ENCODE data around the gene BCAS3.

BCAS3 gene

DNA sequence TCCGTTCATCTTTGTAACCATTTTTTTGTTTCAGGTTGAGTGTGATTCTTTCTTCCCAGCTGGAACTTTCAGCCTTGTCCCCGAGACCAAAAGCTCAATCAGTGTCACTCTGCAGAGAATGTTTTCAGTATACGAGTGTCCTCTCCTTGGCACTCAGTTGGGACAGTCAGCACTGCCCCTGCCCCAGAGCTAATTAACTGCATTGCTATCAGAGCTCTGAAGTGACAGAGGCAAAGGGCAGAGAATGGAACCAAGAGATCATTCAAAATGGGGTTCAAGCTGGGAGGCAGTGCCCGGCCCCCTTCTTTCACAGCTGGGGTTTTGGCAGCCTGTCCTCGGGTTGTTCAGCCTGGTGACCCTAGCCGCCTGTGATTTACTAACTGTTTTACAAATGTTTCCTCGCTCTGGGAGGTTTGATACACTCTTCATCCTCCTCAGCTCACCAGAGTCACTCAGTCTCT is 526.0 kb downstream of the BCAS3 start (continued):
- TF ChIP-seq PPARA (CRISPR knock-in tag; IDR thresholded peaks at IDR 0.05; ENCODE audit: borderline replicate concordance) (no peak), ZNF8 (CRISPR knock-in tag; IDR thresholded peaks at IDR 0.05) (no peak), ZFP30 (CRISPR knock-in tag; IDR thresholded peaks at IDR 0.05) (no peak)

DNA sequence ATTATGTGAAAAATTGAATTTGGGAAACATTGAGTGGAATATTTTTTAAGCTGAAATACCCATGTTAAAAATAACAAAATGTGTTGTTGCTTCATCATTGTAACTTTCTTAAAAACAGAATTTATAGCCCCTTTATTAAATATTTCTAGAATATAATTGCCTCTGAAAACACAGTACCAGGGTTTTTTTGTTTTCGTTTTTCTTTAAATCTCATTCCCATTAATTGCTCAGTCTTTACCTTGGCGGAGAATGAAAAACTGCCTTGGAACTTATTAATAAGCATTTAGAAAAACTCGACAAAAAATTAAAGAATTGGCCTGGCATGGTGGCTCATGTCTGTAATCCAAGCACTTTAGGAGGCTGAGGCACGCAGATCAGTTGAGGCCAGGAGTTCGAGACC is 526.8 kb downstream of the BCAS3 start:
- ATAC-seq, result no peak
- no peak for TF ChIP-seq ISL1 (CRISPR knock-in tag; IDR thresholded peaks at IDR 0.05)
- no peak for TF ChIP-seq ESRRG (CRISPR knock-in tag; IDR thresholded peaks at IDR 0.05)
- no peak for TF ChIP-seq ZNF70 (CRISPR knock-in tag; IDR thresholded peaks at IDR 0.05)
- no peak for TF ChIP-seq ZFP30 (CRISPR knock-in tag; IDR thresholded peaks at IDR 0.05)
- TF ChIP-seq ZFP3 (CRISPR knock-in tag; IDR thresholded peaks at IDR 0.05), result no peak
- TF ChIP-seq ZC3H10 (CRISPR knock-in tag; IDR thresholded peaks at IDR 0.05), result no peak
- TF ChIP-seq SNAI2 (CRISPR knock-in tag; IDR thresholded peaks at IDR 0.05), result no peak
- no peak for TF ChIP-seq OSR1 (CRISPR knock-in tag; IDR thresholded peaks at IDR 0.05)
- no peak for TF ChIP-seq RARB (CRISPR knock-in tag; IDR thresholded peaks at IDR 0.05)
- TF ChIP-seq BACH2 (CRISPR knock-in tag; IDR thresholded peaks at IDR 0.05; ENCODE audit: borderline replicate concordance), result no peak
- TF ChIP-seq CSRNP3 (CRISPR knock-in tag; IDR thresholded peaks at IDR 0.05), result no peak
- no peak for TF ChIP-seq PPARA (CRISPR knock-in tag; IDR thresholded peaks at IDR 0.05; ENCODE audit: borderline replicate concordance)
- no peak for TF ChIP-seq TCF4 (CRISPR knock-in tag; IDR thresholded peaks at IDR 0.05; ENCODE audit: borderline replicate concordance)
- no peak for TF ChIP-seq TSHZ2 (CRISPR knock-in tag; IDR thresholded peaks at IDR 0.05)
- TF ChIP-seq GLIS3 (CRISPR knock-in tag; IDR thresholded peaks at IDR 0.05), result no peak
- TF ChIP-seq ARNTL (CRISPR knock-in tag; IDR thresholded peaks at IDR 0.05; ENCODE audit: borderline replicate concordance, low read depth), result no peak
- no peak for TF ChIP-seq CSDC2 (CRISPR knock-in tag; IDR thresholded peaks at IDR 0.05)

DNA sequence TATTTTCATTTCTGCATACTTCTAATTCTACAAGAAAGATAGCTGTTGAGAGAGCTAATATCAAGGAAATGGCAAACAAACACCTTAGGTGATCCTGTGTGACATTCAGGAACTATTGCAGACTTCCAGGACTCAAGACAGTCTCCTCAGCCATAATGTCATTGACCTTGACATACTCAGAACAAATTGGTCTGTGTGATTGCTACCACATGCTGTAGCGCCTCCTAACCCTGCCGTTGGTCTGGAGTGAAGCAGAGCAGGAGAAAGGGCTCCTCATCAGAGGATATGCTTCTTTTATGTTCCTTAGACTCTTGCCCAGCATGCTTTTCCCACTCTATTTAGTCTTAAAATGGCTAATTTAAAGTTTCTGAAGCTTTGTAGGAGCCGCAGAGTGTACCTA is 527.8 kb downstream of the BCAS3 start:
- TF ChIP-seq CSDC2 (CRISPR knock-in tag; IDR thresholded peaks at IDR 0.05) (no peak), ARNTL (CRISPR knock-in tag; IDR thresholded peaks at IDR 0.05; ENCODE audit: borderline replicate concordance, low read depth) (no peak), ZFP30 (CRISPR knock-in tag; IDR thresholded peaks at IDR 0.05) (no peak), TSHZ2 (CRISPR knock-in tag; IDR thresholded peaks at IDR 0.05) (no peak), ISL1 (CRISPR knock-in tag; IDR thresholded peaks at IDR 0.05) (no peak), PPARA (CRISPR knock-in tag; IDR thresholded peaks at IDR 0.05; ENCODE audit: borderline replicate concordance) (no peak), ZC3H10 (CRISPR knock-in tag; IDR thresholded peaks at IDR 0.05) (no peak)
- TF ChIP-seq, protein P1, sequence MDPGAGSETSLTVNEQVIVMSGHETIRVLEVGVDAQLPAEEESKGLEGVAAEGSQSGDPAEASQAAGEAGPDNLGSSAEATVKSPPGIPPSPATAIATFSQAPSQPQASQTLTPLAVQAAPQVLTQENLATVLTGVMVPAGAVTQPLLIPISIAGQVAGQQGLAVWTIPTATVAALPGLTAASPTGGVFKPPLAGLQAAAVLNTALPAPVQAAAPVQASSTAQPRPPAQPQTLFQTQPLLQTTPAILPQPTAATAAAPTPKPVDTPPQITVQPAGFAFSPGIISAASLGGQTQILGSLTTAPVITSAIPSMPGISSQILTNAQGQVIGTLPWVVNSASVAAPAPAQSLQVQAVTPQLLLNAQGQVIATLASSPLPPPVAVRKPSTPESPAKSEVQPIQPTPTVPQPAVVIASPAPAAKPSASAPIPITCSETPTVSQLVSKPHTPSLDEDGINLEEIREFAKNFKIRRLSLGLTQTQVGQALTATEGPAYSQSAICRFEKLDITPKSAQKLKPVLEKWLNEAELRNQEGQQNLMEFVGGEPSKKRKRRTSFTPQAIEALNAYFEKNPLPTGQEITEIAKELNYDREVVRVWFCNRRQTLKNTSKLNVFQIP (CRISPR knock-in tag; IDR thresholded peaks at IDR 0.05; ENCODE audit: borderline replicate concordance, low read depth), result no peak
- TF ChIP-seq, protein P2, sequence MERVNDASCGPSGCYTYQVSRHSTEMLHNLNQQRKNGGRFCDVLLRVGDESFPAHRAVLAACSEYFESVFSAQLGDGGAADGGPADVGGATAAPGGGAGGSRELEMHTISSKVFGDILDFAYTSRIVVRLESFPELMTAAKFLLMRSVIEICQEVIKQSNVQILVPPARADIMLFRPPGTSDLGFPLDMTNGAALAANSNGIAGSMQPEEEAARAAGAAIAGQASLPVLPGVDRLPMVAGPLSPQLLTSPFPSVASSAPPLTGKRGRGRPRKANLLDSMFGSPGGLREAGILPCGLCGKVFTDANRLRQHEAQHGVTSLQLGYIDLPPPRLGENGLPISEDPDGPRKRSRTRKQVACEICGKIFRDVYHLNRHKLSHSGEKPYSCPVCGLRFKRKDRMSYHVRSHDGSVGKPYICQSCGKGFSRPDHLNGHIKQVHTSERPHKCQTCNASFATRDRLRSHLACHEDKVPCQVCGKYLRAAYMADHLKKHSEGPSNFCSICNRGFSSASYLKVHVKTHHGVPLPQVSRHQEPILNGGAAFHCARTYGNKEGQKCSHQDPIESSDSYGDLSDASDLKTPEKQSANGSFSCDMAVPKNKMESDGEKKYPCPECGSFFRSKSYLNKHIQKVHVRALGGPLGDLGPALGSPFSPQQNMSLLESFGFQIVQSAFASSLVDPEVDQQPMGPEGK (CRISPR knock-in tag; IDR thresholded peaks at IDR 0.05; ENCODE audit: borderline replicate concordance), result no peak
- ATAC-seq, result peak; percentile 16; the same call in 2 of the 3 replicates
